Measurements from ENCODE around the gene AARS2. TPM values are rescaled to one million over a fixed set of nuclear protein-coding genes. Genes with fewer than 3 reads are reported as not detected.

The AARS2 gene
- total RNA-seq, 1 experiment from 2014 or later: 17.4 TPM

DNA sequence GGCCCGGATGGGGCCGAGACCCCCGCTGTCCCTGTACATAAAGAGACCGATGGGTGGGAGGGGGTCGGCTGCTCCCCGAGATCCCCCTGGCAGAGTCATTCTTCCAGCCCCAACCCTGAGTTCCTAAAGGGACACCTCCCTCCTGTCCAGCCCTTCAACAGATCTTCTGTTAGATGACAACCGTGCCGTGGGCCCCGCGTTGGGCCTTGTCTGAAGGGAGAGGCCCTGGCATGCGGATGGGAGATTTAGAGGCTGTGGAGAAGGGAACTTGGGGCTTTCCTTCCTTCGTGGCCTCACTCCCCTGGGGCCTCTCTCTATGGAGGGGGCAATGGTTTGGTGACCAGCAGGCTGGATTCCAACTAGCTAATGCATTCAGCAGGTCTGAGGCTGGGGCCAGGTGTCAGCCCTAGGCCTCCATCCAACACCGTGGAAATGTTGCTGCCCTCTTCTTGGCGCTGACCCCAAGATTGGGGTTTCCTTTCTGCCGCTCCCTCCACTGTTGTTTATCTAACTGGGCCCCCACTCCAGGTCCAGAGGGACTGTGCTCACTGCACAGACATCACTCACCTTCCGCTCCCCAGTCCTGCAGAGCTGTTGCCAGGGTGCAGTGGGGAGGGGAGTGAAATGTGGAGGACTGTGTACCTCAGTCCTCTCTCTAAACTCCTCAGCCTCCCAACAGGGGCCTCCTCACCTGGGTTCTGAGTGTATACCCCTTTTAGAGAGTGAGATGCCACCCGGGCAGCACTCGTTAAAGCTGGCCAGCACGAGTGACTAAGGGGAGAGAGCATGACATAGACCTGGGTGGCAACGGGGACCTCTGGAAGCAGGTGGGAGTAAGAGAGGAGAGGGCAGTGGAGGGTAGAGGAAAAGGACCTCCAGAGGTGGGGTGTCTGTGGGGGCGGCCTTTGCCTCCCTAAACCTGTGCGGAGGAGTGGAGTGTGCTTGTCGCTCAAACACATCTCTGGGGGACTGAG is 36.2 kb downstream of the AARS2 start:
- DNase-seq (ENCODE audit: low read depth): no peak

GRCh38 chr6:44275749-44276648 is 37.1 kb downstream of the AARS2 start:
- DNase-seq (ENCODE audit: low read depth): no peak

- DNase-seq (ENCODE audit: low read depth): no peak
Measured at GRCh38 chr6:44275271-44275748, 37.8 kb downstream of the AARS2 start.

DNA sequence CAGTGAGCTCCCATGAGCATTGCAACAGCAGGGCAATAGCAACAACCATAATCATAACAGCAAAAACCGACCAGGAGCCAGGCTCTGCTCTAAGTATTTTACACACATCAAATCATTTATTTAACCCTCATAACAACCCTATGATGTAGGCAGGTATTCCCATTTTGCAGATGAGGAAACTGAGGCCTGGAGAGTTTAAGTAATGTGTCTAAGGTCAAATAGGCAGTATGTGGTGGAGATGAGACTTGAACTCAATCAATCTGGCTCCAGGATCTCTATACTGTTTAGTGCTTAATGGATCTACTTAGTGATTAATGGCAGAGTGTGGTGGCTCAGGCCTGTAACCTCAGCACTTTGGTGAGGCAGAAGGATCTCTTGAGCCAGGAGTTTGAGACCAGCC is 39.5 kb downstream of the AARS2 start:
- no peak for DNase-seq (ENCODE audit: low read depth)

- DNase-seq (ENCODE audit: low read depth): no peak
Measured at GRCh38 chr6:44272999-44273566, 40.1 kb downstream of the AARS2 start.

DNA sequence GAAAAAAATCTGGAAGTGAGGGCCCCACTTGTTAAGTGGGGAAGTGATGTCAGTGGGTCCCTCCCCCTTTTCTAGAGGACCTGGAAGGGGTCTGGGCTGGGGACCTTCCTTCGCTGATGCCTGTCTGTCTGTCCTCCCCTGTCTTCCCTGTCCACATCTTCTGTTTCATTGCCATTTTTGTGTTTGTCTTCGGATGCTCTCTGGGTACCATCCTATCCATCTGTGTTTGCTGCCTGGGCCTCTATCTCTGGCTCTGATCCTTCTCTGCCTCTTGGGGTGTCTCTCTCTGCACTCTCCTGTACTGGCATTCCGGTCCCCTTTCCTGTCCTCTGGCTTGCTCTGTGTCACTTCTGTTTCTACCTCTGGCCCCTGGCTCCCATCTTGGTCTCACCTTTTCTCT is 40.6 kb downstream of the AARS2 start:
- DNase-seq (ENCODE audit: low read depth): no peak

DNA sequence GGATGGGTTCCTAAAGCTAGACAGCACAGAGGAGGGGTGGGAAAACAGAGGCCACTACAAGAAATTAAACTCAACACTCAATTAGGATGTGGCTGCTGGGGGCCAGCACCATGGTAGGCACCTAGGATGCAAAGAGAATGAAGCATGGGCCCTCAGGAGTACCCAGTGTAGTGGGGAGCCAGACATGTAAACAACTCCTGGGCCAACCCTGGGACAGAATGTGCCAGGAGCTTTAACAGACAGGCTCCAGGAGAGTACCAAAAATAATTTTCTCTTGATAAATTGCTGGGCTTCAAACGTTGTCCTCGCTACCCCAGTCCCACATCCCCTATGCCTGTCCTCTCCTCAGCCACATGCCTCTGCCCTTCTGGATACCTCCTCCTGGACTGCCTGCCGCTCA is 41.2 kb downstream of the AARS2 start:
- no peak for DNase-seq (ENCODE audit: low read depth)

DNA sequence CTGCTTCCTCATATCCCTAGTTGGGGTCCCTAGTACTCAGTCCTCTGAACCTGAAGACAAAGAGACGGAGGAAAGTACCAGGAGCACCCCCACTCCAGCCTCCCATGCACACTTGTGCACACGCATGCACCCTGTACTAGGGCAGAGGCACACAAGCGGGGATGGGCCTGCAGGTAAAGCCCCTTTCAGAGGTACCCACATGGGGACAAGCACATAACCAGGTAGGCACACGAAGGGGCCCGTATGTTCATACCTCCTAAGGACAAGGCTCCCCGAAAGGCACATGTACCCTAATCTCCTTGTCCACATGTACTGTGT is 41.8 kb downstream of the AARS2 start:
- no peak for DNase-seq (ENCODE audit: low read depth)

GRCh38 chr6:44270526-44271405 is 42.4 kb downstream of the AARS2 start:
- no peak for DNase-seq (ENCODE audit: low read depth)

- DNase-seq (ENCODE audit: low read depth): no peak
Measured at GRCh38 chr6:44269921-44270525, 43.1 kb downstream of the AARS2 start, which contains the start of gene TMEM151B. TSS of gene TMEM151B (plus strand) at chr6:44270450. CDS start at chr6:44270743, 293 bp downstream.

DNA sequence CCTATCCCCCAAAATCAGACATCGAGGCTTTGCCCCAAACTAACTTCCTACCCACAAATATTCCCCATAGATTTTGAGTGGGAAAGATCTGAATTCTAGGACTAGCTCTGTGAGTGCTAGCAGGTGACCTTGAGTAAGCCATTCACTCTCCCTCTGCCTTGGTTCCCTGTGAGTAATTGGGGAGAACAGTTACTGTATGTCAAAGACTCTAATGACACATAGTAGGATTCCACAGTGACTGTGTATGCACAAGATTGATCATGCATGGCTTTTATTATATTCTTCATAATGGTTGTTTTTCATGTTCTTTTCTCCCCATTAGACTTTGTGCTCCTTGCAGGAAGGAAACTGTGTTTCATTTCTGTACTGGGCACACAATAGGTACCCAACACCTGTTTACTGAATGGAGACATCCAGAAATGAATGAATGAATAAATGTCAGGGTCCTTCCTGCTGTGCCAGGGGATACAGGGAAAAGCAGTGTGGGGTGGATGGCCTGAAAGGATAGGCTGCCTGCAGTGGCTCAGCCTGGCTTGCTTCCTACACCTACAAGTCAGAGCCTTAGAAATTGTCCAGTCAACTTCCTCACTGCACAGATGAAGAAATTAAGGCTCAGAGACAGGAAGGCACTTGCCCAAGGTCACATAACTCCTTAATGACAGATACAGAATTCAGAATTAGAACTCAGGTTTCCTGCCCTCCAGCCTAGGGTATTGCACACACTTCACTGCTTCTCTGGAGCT is 43.8 kb downstream of the AARS2 start:
- DNase-seq (ENCODE audit: low read depth): no peak

- DNase-seq (ENCODE audit: low read depth): no peak
Measured at GRCh38 chr6:44268095-44268628, 45.0 kb downstream of the AARS2 start.

DNA sequence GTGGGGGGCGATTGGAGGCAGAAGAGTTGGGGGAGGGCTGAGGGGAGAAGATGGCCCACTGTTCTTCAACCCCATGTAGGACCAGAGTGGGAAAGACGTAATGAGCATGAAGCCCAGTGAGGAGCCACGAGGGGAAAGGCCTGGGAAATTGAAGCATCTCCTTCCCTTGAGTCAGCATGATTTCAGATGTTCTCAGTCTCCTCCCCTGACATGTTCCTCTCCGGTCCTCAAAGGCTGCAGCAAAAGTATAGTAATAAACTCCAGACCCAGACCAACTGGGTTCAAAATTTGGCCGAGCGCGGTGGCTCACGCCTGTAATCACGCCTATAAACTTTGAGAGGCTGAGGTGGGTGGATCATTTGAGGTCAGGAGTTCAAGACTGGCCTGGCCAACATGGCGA is 45.9 kb downstream of the AARS2 start:
- DNase-seq (ENCODE audit: low read depth): no peak

- no peak for DNase-seq (ENCODE audit: low read depth)
Measured at GRCh38 chr6:44266347-44266746, 46.8 kb downstream of the AARS2 start.

DNA sequence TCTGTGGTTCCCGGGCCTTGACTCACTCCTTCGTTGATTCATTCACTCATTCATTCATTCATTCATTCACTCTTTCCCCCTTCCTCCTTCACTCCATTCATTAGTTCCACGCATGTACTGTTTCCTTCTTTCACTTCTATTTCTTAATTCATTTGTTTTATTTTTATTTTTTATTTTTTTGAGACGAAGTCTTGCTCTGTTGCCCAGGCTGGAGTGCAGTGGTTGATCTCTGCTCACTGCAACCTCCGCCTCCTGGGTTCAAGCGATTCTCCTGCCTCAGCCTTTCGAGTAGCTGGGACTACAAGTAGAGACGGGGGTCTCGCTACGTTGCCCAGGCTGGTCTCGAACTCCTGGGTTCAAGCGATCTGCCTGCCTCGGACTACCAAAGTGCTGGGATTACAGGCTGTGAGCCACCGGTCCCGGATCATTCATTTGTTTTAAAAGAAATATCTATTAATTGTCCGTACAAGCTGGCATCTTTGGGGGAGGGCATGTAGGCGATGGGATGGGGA is 47.4 kb downstream of the AARS2 start:
- peak; percentile 73 for DNase-seq (ENCODE audit: low read depth)

GRCh38 chr6:44265007-44265721 is 48.0 kb downstream of the AARS2 start, which contains the start of gene NFKBIE:
TSS of gene NFKBIE (minus strand) at chr6:44265551. CDS start at chr6:44265346, 205 bp downstream.
- DNase-seq (ENCODE audit: low read depth): peak; percentile 59

GRCh38 chr6:44264154-44265006 is 48.8 kb downstream of the AARS2 start:
- no peak for DNase-seq (ENCODE audit: low read depth)
